Measurements from ENCODE around the gene SLC25A31.

Gene SLC25A31

DNA sequence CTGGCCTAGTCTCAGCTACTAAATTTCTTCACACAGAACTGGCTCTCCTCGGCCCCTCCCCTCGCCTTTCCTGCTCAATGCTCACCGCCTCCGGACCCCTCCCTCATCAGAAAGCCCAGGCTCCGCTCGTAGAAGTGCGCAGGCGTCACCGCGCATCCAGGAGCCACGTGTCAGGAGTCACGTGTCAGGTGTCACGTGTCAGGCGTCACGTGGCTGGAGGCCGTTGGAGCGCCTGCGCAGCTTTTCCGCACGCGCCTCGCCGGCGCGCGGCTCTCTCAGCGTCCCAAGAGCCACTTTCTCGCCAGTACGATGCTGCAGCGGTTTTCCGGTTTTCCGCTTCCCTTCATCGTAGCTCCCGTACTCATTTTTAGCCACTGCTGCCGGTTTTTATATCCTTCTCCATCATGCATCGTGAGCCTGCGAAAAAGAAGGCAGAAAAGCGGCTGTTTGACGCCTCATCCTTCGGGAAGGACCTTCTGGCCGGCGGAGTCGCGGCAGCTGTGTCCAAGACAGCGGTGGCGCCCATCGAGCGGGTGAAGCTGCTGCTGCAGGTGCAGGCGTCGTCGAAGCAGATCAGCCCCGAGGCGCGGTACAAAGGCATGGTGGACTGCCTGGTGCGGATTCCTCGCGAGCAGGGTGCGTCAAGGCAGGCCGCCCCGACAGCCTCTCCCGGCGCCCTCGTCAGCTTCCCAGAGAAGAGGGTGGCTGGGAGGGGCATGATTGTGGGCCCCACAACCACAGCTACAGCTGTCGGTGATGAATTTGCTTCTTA lies at the start of gene SLC25A31:
TSS of gene SLC25A31 (plus strand) at position 259 of the 772 bp plus-strand sequence. CDS start at position 405, 146 bp downstream.
- TF ChIP-seq ZNF274 (IDR thresholded peaks at IDR 0.05; ENCODE audit: low read depth, low read length) = no peak
- no peak within 1 kb of the TSS for H3K4me3 ChIP-seq (ENCODE audit: low read length)

DNA sequence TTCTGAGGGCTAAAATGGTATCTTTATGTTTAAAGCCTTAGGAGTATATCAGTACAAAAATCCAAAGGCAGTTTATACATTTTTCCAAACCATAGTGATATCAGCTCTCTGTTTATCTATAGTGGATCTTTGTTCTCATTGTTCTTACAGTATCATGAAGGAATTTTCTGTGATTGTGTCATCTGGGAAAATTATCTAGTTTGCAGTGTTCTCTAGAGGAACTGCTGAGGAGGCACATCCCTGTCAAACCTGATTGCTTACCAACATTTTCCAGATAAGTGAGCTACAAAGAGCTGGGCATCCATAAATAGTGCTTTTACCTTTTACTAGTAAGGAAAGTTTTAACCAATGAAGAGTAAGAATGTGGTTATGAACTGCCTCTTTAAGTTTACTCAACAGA lies 44.9 kb upstream of the SLC25A31 start:
- H3K4me3 ChIP-seq (ENCODE audit: low read length) = no peak overlapping the region
- TF ChIP-seq ZNF274 (IDR thresholded peaks at IDR 0.05; ENCODE audit: low read depth, low read length) = no peak

DNA sequence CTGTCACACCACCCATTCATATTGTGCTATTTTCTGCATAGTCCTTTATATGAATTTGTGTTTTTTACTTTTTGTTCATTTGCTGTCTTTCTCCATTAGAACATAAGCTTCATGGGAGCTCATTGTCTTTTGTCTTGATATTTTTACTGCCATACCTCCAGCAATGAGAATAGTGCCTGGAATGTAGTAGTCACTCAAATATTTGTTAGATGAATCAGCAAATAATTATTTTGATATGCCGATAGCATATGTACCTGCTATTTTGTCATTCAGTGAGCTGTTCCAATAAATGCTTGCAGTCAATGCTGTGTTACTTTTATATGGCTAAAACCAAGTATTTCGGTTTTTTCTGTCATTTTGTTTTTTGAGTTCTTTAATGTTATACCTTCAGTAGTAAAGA lies 43.5 kb upstream of the SLC25A31 start:
- H3K4me3 ChIP-seq (ENCODE audit: low read length) = no peak overlapping the region
- no peak for TF ChIP-seq ZNF274 (IDR thresholded peaks at IDR 0.05; ENCODE audit: low read depth, low read length)

DNA sequence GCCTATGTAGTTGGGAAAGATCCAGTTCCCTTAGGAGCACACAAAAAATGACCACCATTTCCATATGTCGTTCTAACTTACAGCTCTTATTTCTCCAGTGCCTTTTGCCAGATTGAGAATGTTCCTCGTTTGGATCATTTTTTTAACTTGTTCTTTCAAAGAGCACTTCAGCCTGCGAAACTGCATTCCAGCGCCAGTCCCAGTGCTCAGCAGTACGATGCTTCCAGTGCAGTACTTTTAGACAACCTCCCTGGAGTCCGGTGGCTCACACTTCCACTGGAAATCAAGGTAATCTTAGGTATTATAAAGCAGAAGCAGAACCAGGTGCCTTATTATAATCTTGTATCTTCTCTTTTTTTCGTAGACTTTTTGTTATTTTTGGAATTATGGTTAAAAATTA lies 42.6 kb upstream of the SLC25A31 start:
- TF ChIP-seq ZNF274 (IDR thresholded peaks at IDR 0.05; ENCODE audit: low read depth, low read length) = no peak
- H3K4me3 ChIP-seq (ENCODE audit: low read length) = no peak overlapping the region

DNA sequence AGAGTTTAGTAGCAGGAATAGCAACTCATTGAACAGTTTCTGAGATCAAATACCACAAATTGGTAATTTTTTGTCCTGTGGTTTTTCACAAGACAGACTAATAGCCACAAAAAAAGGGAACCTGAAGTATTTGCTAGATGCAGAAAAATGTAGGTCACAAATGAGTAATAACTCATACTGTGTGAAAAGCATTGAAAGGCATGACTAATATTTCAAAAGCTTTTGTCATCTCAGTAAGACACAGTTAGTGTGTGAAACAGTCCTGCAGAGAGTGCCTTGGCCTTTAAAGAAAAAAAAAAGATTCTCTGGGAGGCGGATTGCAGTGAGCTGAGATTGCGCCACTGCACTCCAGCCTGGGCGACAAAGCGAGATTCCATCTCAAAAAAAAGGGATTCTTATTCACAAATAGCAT lies 31.4 kb upstream of the SLC25A31 start:
- no peak overlapping the region for H3K4me3 ChIP-seq (ENCODE audit: low read length)
- TF ChIP-seq ZNF274 (IDR thresholded peaks at IDR 0.05; ENCODE audit: low read depth, low read length) = no peak

DNA sequence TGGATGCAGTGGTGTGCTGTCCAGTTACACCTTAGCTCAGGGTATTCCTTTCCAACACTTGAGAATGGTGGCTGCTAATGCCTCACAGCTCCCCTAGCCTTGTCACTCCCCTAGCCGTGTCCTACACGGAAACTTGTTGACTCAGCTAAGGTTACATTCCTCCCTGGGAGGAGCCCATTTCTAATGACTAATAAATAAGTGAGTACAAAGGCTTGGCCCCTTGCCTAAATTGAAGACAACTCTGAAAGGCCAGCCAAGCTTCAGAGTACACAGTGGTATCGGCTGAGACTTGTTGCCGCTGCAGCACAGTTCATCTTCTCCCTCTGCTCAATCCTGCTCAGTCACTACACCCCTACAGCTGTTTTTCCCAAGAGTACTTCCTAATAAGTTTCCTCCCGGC lies 21.2 kb upstream of the SLC25A31 start:
- TF ChIP-seq ZNF274 (IDR thresholded peaks at IDR 0.05; ENCODE audit: low read depth, low read length) = no peak
- no peak overlapping the region for H3K4me3 ChIP-seq (ENCODE audit: low read length)

DNA sequence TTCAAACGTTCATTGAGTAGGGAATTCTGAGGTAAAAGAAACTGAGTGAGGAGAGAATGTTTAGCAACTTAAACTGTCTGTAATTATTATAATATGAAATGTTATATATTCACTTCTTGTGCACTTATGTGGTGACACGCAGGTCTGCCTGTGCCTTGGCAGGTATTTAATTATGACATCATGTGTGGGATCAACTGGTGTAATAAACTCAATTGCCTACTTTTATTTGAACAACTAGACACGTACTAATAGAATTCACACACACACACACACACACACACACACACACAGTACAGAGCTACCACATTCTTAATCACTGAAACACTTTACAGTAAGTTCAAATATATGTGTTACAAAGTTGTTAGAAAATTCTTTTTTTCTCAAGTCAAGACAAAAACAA lies 20.7 kb upstream of the SLC25A31 start:
- no peak overlapping the region for H3K4me3 ChIP-seq (ENCODE audit: low read length)
- no peak for TF ChIP-seq ZNF274 (IDR thresholded peaks at IDR 0.05; ENCODE audit: low read depth, low read length)

DNA sequence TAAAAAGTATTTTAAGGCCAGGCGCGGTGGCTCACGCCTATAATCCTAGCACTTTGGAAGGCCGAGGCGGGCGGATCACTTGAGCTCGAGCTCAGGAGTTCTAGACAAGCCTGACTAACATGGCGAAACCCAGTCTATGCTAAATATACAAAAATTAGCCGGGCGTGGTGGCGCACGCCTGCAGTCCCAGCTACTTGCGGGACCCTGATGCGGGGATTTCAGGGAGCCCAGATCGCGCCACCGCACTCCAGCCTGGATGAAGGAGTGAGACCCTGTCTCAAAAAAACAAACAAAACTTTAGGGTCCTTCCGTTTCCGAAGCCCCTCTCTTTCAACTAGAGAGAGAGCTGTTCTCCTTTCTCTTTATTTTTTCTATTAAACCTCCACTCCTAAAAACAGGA lies 1.2 kb downstream of the SLC25A31 start:
- no peak overlapping the region for H3K4me3 ChIP-seq (ENCODE audit: low read length)
- TF ChIP-seq ZNF274 (IDR thresholded peaks at IDR 0.05; ENCODE audit: low read depth, low read length) = no peak

DNA sequence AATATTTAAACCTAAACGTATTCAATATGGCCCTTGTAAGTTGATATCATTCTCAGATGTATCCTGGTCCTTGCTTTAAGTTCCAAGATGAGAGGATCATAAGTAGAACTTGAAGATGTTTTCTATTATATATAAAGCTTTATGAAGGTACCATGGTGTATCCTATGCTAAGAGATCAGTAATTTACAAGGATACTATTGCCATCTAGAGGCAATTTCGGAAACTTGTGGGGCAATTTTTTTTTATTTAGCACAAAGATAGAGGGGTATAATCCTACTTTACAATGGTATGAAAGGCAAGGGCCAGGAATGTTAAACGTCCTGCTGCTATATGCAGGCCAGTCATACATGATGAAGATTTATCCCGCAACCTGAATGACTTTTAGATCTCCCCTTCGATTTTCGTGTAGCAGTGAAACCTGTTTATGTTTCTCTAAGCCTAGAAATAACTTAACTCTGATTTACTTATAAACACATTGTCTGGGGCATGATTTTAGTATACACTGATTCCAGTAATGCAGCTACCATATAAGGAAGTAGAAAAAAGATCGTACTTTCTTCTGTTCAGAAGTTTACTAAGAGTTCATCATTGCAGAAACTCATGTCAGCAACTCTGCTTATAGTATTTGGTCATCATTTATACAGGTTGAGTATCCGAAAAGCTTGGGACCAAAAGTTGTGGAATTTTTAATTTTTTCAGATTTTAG lies 2.6 kb downstream of the SLC25A31 start:
- H3K4me3 ChIP-seq (ENCODE audit: low read length) = no peak overlapping the region
- no peak for TF ChIP-seq ZNF274 (IDR thresholded peaks at IDR 0.05; ENCODE audit: low read depth, low read length)

DNA sequence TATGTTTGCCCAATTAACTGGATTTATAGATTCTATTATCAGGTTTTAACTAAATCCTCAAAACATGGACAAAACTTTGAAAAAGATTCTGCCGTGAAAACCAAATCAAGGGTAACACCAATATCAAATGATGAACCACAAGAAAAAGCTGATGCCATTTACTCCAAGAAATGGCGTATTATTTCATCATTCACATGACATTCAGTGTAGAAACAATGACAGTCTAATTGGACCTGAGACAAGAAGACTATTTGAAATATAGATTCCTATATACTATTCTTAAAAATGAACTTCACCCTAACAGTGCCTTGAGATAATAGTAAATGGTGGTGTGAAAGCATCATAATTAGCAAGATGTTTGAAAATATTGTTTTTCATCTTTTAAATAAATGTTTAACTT lies 4.8 kb downstream of the SLC25A31 start:
- no peak for TF ChIP-seq ZNF274 (IDR thresholded peaks at IDR 0.05; ENCODE audit: low read depth, low read length)
- no peak overlapping the region for H3K4me3 ChIP-seq (ENCODE audit: low read length)

DNA sequence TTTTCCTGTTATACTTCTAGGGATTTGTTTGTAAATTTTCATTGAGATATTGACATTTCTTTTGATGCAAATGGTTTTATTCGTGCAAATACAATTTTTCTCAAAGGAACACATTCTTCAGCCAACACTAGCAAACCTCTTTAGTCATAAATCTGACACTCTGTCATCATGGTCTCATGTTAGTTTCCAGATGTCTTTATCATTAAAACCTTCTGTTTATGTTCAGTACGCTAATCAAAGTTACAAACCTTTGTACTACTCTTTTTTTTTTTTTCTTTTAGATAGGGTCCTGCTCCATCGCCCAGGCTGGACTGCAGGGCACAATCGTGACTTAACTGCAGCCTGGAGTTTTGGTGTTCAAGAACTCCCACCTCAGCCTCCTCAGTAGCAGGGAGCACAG lies 7.1 kb downstream of the SLC25A31 start:
- no peak for TF ChIP-seq ZNF274 (IDR thresholded peaks at IDR 0.05; ENCODE audit: low read depth, low read length)
- no peak overlapping the region for H3K4me3 ChIP-seq (ENCODE audit: low read length)

DNA sequence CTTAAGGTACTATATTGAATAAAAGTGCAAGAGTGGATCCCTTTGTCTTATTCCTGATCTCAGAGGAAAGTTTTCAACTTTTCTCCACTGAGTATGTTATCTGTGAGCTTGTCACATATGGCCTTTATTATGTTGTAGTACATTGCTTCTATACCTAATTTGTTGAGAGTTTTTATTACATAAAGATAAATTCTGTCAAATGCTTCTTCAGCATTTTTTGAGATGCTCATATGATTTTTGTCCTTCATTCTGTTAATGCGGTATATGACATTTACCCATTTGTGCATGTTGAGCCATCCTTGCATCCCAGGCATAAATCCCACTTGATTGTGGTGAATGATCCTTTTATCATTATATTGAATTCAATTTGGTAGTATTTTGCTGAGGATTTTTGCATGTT lies 11.0 kb downstream of the SLC25A31 start:
- H3K4me3 ChIP-seq (ENCODE audit: low read length) = no peak overlapping the region
- TF ChIP-seq ZNF274 (IDR thresholded peaks at IDR 0.05; ENCODE audit: low read depth, low read length) = no peak

DNA sequence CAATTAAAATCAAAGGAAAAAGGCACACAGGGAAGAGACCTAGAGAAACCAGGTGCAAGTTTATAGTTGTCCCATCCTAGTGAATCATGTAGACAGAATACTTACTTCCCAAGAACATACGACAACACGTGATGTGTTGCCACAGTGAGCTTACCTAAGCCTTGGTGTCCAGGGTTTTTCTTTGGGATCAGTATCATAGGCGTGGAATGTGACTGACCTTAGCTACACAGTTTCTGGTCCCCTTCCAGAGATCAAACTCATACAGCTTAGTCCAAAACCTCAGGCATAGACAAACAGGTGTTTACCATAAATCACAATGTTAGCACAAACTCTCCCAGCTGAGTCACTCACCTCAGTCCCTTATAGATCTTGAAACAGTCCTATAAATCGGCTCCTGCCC lies 17.7 kb downstream of the SLC25A31 start:
- H3K4me3 ChIP-seq (ENCODE audit: low read length) = no peak overlapping the region
- TF ChIP-seq ZNF274 (IDR thresholded peaks at IDR 0.05; ENCODE audit: low read depth, low read length) = no peak

DNA sequence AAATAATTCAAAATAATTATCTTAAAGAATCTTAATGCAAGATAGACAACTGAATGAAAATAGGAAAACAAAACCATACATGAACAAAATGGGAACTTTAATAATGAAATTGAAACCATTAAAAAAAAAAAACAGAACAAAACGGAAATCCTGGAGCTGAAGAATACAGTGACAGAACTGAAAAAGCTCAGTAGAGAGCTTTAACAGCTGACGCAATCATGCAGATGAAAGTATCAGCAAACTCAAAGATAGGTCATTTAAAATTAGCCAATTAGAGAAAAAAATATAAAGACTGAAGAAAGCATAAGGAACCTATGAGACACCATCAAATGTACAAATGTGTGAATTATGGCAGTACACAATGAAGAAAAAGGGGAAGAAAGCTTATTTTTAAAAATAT lies 18.8 kb downstream of the SLC25A31 start:
- no peak for TF ChIP-seq ZNF274 (IDR thresholded peaks at IDR 0.05; ENCODE audit: low read depth, low read length)

DNA sequence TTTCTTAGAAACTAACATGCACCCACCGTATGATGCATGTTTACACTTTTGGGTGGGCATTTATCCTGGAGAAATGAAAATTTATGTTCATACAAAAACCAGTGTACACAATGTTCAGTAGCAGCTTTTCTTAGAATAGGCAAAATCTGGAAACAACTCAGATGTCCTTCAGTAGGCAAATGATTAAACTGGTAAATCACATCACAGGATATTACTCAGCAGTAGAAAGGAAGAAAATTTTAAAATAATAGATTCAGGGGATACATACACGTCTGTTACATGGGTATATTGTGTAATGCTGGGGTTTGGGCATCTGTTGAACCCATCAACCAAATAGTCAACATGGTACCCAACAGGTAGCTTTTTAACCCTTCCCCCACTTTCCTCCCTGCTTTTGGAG lies 26.7 kb downstream of the SLC25A31 start:
- no peak overlapping the region for H3K4me3 ChIP-seq (ENCODE audit: low read length)
- no peak for TF ChIP-seq ZNF274 (IDR thresholded peaks at IDR 0.05; ENCODE audit: low read depth, low read length)

More for the DNA sequence above, 18.8 kb downstream of the SLC25A31 start:
- H3K4me3 ChIP-seq (ENCODE audit: low read length) = no peak overlapping the region

Data from GM08714 (cell line).